Activated T-helper 1 cell treated with Interleukin-2 at 50 U/mL for 16 hours (primary cell): Measurements from ENCODE around the gene CEACAM8.
"Not testable (repeated sequence)": the region's sequence is repeated elsewhere in the genome, so short reads cannot be mapped to it uniquely, and the experiment has no call there.

Source experiments
- DNase-seq: peaks from one replicate; pipeline ENCODE4 v3.0.0-alpha.2; 2020; ENCODE audit warnings: low read depth

Gene CEACAM8

DNA sequence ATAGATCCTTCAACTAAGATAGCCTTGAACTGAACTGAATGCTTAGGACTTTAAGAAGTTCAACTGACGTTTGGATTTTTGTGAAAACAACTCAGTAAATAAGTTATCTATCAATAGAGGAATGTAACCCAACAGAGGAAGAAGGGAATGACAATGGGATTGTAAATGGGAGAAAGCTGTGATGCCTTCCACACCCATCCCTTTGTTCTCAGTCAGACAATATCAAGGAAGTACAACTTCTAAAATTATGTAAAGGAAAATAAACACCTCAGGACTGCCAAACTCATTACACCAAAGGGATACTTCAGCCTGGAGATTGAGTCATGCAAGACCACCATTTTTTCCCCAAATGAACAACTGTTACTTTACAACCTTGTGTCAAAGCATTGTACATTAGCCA is 21.1 kb downstream of the CEACAM8 start:
- DNase-seq, result no peak

DNA sequence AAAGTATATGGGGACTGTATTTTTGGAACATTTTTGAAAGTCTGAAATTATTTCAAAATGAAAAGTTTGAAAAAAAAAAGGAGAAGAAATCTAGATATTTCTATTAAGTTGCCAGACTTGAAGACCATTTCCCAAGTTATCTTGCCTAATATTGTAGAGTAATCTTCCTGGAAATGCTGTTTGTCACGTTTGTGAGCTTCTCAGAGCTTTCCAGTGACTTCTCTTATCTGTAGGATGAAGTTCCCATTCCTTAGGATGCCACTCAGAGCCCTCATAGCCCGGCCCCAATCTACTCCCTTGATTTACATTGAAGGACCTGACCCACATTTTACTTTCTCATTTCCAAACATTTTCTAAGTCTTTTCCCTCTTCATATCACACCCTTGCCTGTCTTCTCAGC is 23.6 kb downstream of the CEACAM8 start:
- DNase-seq, result no peak

DNA sequence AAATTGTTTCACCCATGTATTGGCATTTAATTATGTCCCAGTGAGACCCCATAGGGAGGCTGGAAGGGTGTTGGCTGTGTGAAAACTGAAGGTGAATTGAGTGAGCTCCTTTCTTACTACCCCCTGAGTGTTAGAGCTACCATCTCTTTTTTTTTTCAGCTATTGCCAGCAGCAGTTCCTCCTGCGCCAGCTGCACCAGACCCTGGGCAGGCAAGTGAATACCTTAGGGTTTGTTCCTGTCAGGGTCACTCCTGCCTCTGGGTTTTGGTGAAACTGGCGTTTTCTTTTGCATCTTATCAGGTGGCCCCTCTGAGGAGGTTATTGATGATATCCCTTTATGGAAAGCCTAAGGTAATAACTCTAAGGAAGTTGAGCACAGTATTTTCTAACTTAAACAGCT is 25.5 kb downstream of the CEACAM8 start:
- DNase-seq, result no peak

DNA sequence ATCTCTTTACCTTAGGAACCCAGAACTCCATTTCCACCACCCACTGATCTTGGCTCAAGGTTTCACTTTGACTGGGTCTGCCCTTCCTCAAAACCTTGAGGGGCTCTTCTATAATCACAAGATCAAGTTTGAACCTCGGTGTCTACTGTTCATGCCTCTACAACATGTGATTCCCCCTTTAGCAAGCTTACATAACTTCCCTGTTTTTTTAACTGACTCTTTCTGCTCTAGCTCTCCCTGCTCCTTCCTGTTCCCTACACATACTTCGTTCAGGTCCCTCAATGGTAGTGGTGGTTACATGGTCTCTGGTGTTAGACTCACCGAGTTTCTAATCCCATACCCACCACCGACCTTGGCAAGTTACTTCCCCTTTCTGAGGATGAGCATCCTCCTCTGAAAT is 26.7 kb downstream of the CEACAM8 start:
- no peak for DNase-seq

DNA sequence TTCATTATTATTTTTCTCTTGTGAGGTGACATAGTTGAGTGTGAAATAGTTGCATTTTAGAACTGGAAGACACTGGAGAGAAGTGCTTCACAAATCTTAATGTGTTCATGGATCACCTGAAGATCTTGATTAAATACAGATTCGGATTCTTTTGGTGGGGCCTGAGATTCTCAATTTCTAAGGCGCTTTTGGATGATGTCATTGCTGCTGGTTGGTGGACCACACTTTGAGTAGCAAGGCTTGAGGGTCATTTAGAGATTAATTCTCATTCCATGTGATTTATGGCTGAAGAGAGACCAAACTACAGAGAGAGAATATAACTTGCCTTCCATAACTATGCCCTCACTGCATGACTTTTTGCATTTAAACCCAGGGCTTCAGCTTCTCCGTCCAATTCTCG is 27.2 kb downstream of the CEACAM8 start:
- no peak for DNase-seq

GRCh38 chr19:42563352-42564210 is 31.1 kb downstream of the CEACAM8 start:
- DNase-seq, result no peak

GRCh38 chr19:42561512-42561911 is 33.2 kb downstream of the CEACAM8 start:
- DNase-seq, result no peak

GRCh38 chr19:42560731-42561130 is 34.0 kb downstream of the CEACAM8 start:
- no peak for DNase-seq

DNA sequence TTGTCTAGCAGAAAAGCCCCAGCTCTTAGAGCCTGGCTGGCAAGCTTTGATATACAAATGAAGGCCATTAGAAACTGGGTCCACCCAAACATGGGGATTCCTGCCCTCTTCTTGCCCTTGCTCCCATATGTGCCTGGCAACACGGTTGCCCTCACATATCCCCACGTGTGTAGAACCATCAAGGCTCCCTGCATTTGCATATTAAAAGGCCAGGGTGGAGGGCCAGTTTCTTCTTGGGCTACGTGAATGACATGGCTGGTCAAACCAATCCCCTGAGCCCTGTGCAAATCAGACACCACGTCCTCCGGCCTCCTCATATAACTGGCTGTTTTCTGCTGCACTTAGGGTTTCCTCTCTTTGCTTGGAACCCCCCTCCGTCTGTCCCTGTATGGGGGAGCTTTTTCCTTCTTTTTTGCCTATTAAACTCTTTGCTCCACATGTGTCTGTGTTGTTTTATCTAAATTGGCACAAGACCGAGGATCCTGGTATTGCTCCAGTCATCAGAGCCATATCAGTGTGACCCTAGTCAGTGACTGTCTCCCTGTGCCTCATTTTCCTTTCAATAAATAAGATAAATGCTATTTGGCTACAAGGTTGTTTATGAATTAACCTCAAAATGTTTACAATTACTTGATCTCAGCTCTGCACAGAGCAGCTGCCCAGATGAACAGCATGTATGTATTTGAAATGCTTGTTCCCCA is 36.1 kb downstream of the CEACAM8 start:
- DNase-seq, result no peak

GRCh38 chr19:42557386-42557871 is 37.3 kb downstream of the CEACAM8 start:
- not testable (repeated sequence) for DNase-seq

GRCh38 chr19:42555801-42556200 is 38.9 kb downstream of the CEACAM8 start:
- no peak for DNase-seq

DNA sequence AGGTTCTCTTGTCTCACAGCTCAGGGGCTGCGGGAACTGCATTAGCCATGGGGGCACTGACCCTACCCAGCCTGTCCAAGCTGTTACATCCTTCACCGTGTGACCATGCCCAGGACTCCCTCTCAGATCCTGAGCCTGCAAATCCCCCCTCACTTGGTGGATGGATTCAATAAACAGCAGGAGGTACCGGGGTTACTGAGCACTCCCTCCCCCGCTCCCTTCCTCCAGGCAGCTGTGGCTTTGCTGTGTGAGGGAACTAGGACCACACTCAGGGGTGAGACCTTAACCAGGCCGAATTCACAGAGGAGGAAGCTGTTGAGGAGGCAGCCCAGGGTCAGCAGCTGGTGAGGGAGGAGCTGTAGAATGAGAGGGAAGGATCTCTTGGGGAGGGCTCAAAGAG is 39.4 kb downstream of the CEACAM8 start:
- no peak for DNase-seq

DNA sequence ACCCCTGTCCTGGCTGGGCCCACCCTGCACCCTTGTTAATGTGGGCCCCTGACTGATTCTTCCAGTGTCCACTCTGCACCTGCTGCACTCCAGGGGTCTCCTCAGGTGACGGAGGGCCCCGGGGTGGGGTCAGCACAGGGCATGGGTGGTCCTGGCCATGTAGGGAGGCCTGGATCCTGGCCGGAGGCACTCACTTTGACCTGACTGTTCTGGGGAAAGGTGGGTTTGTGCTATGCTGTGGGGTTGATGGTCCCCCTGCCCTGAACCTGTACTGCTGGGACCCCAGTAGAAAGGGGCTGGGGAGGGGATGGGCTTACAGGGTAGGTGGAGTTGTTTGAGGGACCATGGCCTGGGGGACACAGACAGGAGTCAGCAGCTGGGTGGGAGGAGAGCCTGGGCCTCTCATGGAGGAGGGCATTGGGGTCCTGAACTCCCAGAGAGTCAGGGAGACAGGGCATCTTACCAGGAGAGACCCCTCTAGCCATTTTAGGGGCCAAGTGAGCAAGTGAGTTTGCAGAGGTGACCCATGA is 40.6 kb downstream of the CEACAM8 start:
- DNase-seq, result no peak

- DNase-seq, result no peak
These were observed 41.3 kb downstream of the CEACAM8 start for GRCh38 chr19:42553292-42554045.

- no peak for DNase-seq
These were observed 42.3 kb downstream of the CEACAM8 start for GRCh38 chr19:42552086-42553065.

DNA sequence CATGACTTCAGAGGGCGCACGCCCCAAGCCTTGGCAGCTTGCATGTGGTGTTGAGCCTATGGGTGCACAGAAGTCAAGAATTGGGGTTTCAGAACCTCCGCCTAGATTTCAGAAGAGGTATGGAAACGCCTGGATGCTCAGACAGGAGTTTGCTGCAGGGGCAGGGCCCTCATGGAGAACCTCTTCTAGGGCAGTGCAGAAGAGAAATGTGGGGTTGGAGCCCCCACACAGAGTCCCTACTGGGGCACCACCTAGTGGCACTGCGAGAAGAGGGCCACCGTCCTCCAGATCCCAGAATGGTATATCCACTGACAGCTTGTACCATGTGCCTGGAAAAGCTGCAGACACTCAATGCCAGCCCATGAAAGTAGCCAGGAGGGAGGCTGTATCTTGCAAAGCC is 44.2 kb downstream of the CEACAM8 start:
- DNase-seq, result not testable (repeated sequence)

DNA sequence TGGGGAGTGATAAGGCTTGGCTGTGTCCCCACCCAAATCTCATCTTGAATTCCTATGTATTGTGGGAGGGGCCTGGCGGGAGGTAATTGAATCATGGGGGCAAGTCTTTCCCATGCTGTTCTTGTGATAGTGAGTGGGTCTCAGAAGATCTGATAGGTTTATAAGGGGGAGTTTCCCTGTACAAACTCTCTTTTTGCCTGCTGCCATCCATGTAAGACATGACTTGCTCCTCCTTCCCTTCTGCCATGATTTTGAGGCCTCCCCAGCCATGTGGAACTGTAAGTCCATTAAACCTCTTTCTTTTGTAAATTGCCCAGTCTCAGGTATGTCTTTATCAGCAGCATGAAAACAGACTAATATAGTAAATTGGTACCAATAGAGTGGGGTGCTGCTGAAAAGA is 45.7 kb downstream of the CEACAM8 start:
- not testable (repeated sequence) for DNase-seq

DNA sequence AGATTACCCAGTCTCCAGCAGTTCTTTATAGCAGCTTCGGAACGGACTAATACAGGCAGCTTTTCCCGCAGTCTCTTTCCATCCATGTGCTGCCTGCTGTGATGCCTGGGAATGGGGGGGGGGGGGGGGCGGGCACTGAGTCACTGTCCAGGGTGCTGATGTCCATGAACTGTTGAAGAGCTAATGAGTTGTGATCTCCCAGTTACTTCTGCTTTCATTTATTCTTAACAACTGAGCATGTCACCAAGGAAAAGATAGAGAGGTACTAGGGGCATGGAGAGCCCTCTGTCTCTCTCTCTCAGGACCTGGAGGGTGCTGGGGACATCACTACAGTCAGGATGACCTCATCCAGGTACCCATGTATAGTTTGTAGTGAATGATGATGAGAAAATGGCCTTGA is 46.2 kb downstream of the CEACAM8 start:
- DNase-seq, result no peak

DNA sequence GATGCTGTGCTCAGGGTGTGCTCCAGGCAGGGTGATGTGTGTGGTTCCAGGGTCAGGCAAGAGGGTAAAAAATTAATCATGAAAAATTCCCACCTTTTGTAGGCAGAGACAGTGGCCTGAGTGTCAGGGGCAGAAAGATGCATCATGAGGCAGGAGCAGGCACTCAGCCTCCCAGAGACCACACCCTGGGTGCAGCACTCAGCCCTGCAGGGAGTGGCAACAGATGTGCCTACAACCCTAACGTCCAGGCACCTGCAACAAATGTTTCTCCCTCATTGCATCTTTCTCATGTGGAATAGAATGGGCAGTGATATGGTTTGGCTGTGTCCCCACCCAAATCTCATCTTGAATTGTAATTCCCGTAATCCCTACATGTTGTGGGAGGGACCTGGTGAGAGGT is 46.8 kb downstream of the CEACAM8 start:
- DNase-seq, result no peak

DNA sequence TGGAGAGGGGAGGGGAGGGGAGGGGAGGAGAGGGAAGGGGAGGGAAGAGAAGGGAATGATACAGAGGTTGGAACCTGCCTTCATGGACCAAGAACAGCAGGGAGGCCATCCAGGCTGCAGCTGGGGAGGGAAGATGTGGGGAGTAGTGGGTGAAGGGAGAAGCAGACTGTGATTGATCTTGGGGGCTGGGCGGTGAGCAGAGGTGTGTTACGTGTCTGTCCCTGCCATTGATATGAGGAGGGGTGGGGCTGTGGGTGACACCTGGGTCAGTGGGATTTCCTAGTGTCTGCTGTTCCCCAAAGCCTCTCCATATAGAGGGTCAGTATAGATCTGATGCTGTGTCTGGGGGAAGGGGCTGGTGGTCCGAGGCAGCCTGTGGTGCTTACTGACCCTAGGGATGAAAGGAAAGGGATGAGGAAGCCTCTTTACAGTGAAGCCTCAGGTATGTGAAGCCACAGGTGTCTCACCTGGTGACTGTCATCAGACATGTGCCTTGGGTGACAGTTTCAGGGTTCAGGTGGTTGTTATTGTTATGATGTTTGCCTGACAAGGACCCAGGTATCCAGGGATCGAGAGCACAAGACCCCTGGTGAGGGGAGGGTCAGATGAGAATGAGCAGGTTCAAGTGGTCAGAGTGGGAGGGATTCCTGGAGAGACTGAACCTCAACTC is 47.8 kb downstream of the CEACAM8 start:
- DNase-seq, result no peak

- DNase-seq, result no peak
These were observed 50.6 kb downstream of the CEACAM8 start for GRCh38 chr19:42544146-42544545.
